GOT3 (cell line): ENCODE results near the gene BPIFA3.

Experiments used
- DNase-seq: peaks from one replicate; lab custom pipeline; 2025; ENCODE audit warnings: mixed read lengths; lab: John Stamatoyannopoulos, UW

The BPIFA3 gene

DNA sequence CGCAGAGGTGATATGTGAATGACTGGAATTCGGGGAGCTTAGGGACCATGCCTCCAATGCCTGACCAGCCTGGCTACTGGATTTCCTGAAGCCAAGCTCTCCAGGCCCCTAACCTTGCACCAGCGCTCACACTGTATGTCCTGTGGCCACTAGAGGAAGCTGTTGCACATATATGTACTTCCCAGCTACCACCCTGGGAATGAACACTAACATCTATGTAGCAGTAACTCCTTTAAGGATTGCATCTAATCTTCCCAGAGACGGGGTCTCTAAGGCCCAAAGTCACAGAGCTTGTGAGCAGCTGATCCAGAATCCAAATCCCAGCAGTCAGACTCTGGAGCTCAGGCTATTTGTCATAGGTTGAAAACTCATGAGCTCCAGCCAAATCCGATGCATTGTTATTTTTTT lies 45.5 kb downstream of the BPIFA3 start:
- DNase-seq: no peak

DNA sequence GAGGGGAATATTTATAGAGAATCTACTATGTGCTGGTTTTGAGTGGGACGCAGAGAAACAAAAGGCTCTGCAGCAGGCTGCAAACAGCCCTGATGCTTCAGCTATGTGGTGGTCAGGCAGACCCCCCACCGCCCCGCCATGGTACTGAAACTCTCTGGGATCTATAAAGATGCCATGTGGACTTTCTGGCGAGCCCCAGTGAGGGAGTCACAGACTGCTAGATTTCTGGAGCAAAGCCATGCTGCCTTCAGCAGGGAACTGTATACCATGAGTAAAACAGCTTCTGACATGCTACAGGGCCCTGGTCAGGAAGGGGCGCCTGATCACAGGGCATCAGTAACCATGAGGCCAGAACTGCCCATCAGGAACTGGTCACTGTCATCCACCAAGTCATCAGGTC lies 46.6 kb downstream of the BPIFA3 start:
- no peak for DNase-seq

DNA sequence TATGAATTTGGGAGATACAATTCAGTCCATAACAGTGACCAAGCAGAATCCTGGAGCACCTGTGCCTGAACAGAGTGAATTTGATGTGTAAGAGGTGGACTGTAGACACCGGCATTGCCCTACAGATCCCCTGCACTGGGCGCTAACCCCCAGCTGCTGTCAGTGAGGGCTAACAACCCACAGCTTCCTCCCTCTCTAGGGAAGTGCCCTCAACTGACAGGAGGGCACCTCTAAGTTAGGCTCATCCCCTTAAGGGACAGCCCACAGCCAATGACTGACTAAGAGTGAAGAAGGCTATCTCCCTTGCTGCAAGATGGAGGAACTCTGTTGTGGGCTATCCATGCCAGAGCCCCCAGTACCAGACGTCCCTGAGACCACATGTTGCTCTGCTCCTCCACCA lies 50.5 kb downstream of the BPIFA3 start:
- no peak for DNase-seq

GRCh38 chr20:33272155-33272873 lies 55.2 kb downstream of the BPIFA3 start:
- no peak for DNase-seq

DNA sequence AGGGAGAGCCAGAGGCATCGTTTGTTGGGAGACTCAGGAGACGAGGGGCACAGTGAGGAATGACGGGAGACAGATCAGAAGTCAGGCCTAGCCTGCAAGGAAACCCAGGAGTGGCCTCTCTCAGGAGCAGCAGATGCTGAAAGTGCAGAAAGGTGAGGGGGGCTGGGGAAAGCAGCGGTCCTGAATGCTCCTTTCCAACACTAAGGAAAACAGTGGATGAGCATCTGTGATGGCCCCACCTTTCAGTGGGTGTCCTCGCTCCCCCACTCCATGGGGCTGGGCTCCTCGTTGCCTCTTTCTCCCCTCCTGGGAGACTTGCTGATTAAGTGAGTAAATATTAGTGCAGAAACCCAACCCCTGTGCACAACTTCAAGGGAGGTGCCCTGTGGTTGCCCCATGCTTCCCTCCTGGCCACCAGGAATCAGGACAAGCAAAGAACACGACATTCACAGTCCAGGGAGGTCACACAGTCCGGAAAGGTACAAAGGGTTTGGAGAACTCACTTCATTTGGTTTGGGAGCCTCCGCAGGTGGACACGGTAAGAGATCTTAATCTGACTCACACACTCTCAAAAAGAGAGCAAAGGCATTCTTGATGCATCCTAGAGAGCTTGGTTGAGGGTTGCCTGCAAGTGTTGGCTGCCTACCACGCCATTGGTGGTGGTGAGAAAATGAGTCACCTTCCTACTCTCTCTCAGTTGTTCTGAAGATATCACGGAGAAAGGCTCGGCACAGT lies 56.1 kb downstream of the BPIFA3 start:
- no peak for DNase-seq

- no peak for DNase-seq
Observed at GRCh38 chr20:33275215-33275614, 58.1 kb downstream of the BPIFA3 start.

DNA sequence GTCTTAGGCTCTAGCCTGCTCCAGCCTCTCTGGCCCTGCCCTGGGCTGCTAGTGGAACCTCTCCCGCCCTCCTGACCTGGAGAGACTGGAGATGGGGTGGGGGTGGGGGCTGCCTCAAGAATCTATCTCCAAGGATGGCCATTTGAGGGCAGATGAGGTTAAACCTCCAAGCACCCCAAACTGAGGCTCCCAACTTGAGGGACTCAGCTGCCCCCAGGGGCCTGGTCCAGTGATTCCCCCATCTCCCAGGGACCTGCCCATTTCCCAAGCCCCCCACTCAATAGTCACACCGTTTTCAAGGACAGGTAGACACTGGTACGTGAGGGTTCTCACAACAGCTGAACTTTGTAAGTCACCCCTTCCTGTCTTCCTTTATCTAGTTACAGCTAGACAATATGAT lies 58.7 kb downstream of the BPIFA3 start:
- no peak for DNase-seq

- DNase-seq: no peak
Observed at GRCh38 chr20:33276303-33277113, 59.4 kb downstream of the BPIFA3 start.
